Measurements from ENCODE around the gene MERTK. TPM values are rescaled to one million over a fixed set of nuclear protein-coding genes. Genes with fewer than 3 reads are reported as not detected.

MERTK gene
- polyA plus RNA-seq, 4 donors, result 5.4 to 27.0 (median 20.5) TPM

GRCh38 chr2:111975053-111975552 is 76.7 kb downstream of the MERTK start:
- DNase-seq (ENCODE audit: low read depth in 4 of 4, low spot score in 3 of 4), result no peak

- DNase-seq (ENCODE audit: low read depth in 4 of 4, low spot score in 3 of 4), result no peak
These were observed 77.4 kb downstream of the MERTK start for GRCh38 chr2:111975819-111976218.

GRCh38 chr2:111977240-111977639 is 78.8 kb downstream of the MERTK start:
- DNase-seq (ENCODE audit: low read depth in 4 of 4, low spot score in 3 of 4), result no peak

- no peak for DNase-seq (ENCODE audit: low read depth in 4 of 4, low spot score in 3 of 4)
These were observed 80.2 kb downstream of the MERTK start for GRCh38 chr2:111978452-111979170.

- no peak for DNase-seq (ENCODE audit: low read depth in 4 of 4, low spot score in 3 of 4)
These were observed 83.3 kb downstream of the MERTK start for GRCh38 chr2:111981666-111982065.

- no peak for DNase-seq (ENCODE audit: low read depth in 4 of 4, low spot score in 3 of 4)
These were observed 84.4 kb downstream of the MERTK start for GRCh38 chr2:111982822-111983221.

GRCh38 chr2:111983478-111984212 is 85.2 kb downstream of the MERTK start:
- no peak for DNase-seq (ENCODE audit: low read depth in 4 of 4, low spot score in 3 of 4)

GRCh38 chr2:111984213-111984604 is 85.8 kb downstream of the MERTK start:
- no peak for DNase-seq (ENCODE audit: low read depth in 4 of 4, low spot score in 3 of 4)

- no peak for DNase-seq (ENCODE audit: low read depth in 4 of 4, low spot score in 3 of 4)
These were observed 87.1 kb downstream of the MERTK start for GRCh38 chr2:111985514-111985913.

- DNase-seq (ENCODE audit: low read depth in 4 of 4, low spot score in 3 of 4), result no peak
These were observed 87.9 kb downstream of the MERTK start for GRCh38 chr2:111986116-111986900.

GRCh38 chr2:111990375-111990774 is 92.0 kb downstream of the MERTK start:
- DNase-seq (ENCODE audit: low read depth in 4 of 4, low spot score in 3 of 4), result no peak

GRCh38 chr2:111990856-111991255 is 92.4 kb downstream of the MERTK start:
- DNase-seq (ENCODE audit: low read depth in 4 of 4, low spot score in 3 of 4), result no peak

GRCh38 chr2:111994042-111994441 is 95.6 kb downstream of the MERTK start:
- DNase-seq (ENCODE audit: low read depth in 4 of 4, low spot score in 3 of 4), result no peak

- no peak for DNase-seq (ENCODE audit: low read depth in 4 of 4, low spot score in 3 of 4)
These were observed 96.7 kb downstream of the MERTK start for GRCh38 chr2:111995148-111995547.

GRCh38 chr2:111999809-112000208 is 101.4 kb downstream of the MERTK start:
- DNase-seq (ENCODE audit: low read depth in 4 of 4, low spot score in 3 of 4), result no peak

- DNase-seq (ENCODE audit: low read depth in 4 of 4, low spot score in 3 of 4), result no peak
These were observed 102.2 kb downstream of the MERTK start for GRCh38 chr2:112000399-112001135.

GRCh38 chr2:112001136-112001715 is 102.8 kb downstream of the MERTK start:
- DNase-seq (ENCODE audit: low read depth in 4 of 4, low spot score in 3 of 4), result no peak

GRCh38 chr2:112001942-112002341 is 103.5 kb downstream of the MERTK start:
- DNase-seq (ENCODE audit: low read depth in 4 of 4, low spot score in 3 of 4), result no peak

- DNase-seq (ENCODE audit: low read depth in 4 of 4, low spot score in 3 of 4), result no peak
These were observed 105.3 kb downstream of the MERTK start for GRCh38 chr2:112003576-112004252.

GRCh38 chr2:112004253-112004645 is 105.8 kb downstream of the MERTK start:
- DNase-seq (ENCODE audit: low read depth in 4 of 4, low spot score in 3 of 4), result no peak

Data from left renal pelvis (tissue), 4 donors.